Breast epithelium (tissue), 3 donors: ENCODE data around the gene PPIP5K2.

Experiments used
- CTCF ChIP-seq, 3 donors: fragments of 450-650 bp; IDR thresholded peaks; one replicate each; pipeline ENCODE4 v1.5.1; 2016 to 2017; ENCODE audit warnings: antibody characterized with exemption in 3 of 3, mild to moderate bottlenecking in 3 of 3, moderate library complexity in 3 of 3
- POLR2A ChIP-seq: fragments of 450-650 bp; IDR thresholded peaks from one replicate; pipeline ENCODE4 v1.6.1; 2016; ENCODE audit warnings: antibody characterized with exemption, mild to moderate bottlenecking, moderate library complexity

GRCh38 chr5:103244398-103244797 lies 124.3 kb downstream of the PPIP5K2 start:
- no peak for TF ChIP-seq POLR2A
- TF ChIP-seq CTCF (IDR thresholded peaks at IDR 0.05), result no peak
